GM12875 (cell line): ENCODE data around the gene PIEZO2.

ENCODE experiments used
- H3K4me3 ChIP-seq: one replicate; pipeline ENCODE4 v1.5.1; 2011; ENCODE audit warnings: low read depth, low read length, control low read depth
- TF ChIP-seq, protein P1 (sequence below): IDR thresholded peaks from 2 replicates; pipeline ENCODE4 v1.5.1; 2011; ENCODE audit warnings: low read depth, mild to moderate bottlenecking, control low read depth, inconsistent platforms, low read length, moderate library complexity, borderline replicate concordance; ENCODE audit not compliant: insufficient read depth

The PIEZO2 gene

GRCh38 chr18:10757946-10758345, 391.4 kb downstream of the PIEZO2 start:
- TF ChIP-seq, protein P1, sequence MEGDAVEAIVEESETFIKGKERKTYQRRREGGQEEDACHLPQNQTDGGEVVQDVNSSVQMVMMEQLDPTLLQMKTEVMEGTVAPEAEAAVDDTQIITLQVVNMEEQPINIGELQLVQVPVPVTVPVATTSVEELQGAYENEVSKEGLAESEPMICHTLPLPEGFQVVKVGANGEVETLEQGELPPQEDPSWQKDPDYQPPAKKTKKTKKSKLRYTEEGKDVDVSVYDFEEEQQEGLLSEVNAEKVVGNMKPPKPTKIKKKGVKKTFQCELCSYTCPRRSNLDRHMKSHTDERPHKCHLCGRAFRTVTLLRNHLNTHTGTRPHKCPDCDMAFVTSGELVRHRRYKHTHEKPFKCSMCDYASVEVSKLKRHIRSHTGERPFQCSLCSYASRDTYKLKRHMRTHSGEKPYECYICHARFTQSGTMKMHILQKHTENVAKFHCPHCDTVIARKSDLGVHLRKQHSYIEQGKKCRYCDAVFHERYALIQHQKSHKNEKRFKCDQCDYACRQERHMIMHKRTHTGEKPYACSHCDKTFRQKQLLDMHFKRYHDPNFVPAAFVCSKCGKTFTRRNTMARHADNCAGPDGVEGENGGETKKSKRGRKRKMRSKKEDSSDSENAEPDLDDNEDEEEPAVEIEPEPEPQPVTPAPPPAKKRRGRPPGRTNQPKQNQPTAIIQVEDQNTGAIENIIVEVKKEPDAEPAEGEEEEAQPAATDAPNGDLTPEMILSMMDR, result no peak
- H3K4me3 ChIP-seq, result no peak overlapping the region

- H3K4me3 ChIP-seq, result no peak overlapping the region
- TF ChIP-seq, protein P1, result no peak
Measured at GRCh38 chr18:10757349-10757748, 392.0 kb downstream of the PIEZO2 start.

DNA sequence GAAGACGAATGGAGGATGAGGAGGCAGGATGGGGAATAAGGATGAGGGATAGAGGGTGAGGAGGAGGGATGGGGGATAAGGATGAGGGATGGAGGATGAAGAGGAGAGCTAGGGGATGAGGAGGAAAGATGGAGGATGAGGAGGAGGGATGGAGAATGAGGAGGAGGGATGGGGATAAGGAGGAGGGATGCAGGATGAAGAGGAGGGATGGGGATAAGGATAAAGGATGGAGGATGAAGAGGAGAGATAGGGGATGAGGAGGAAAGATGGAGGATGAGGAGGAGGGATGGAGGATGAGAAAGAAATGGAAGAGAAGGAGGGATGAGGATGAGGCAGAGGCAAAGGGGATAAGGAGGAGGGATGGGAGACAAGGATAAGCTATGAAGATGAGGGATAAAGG, 393.5 kb downstream of the PIEZO2 start:
- H3K4me3 ChIP-seq, result no peak overlapping the region
- TF ChIP-seq, protein P1, result no peak

DNA sequence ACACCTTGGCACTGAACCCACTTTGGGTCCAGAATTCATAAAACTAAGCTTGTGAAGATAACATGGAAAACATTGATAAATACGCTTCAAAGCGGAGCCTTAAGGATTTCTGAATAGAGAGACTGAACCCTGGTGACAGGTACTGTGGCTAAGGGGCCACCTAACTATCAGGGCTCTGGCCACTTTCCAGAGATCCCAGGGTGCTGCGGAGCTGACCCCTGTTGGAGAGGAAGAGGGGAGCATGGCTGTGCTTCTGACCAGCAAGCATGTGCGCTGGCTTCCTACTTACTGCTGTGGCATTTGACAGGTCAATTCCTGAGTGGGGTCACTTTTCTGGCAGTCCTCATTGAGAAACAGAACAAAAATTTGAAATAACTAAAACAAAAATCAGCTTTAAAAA, 395.2 kb downstream of the PIEZO2 start:
- H3K4me3 ChIP-seq, result no peak overlapping the region
- TF ChIP-seq, protein P1, result no peak

DNA sequence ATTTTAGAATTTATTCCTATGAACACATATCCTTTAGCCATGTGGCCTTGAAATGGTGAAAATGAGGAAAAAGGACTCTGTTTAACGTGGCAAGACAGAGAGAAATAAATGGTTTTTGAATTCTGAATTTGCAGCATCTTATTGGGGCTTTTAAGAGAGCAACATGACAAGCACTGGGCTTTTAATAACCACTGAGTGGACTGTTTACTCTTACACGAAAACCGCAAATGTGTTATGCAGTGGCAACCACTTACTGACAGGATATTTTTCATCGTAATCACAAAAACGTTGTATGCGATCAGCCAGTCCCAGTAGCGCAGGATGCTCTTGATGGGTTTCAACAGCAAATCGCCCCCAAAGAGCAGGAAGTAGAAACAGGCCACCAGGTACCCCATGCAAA, 397.0 kb downstream of the PIEZO2 start:
- no peak overlapping the region for H3K4me3 ChIP-seq
- TF ChIP-seq, protein P1, result no peak

- TF ChIP-seq, protein P1, result no peak
- H3K4me3 ChIP-seq, result no peak overlapping the region
Measured at GRCh38 chr18:10751653-10752052, 397.7 kb downstream of the PIEZO2 start.

- no peak overlapping the region for H3K4me3 ChIP-seq
- TF ChIP-seq, protein P1, result no peak
Measured at GRCh38 chr18:10750191-10751035, 399.0 kb downstream of the PIEZO2 start.
